Dermis blood vessel endothelial cell (primary cell): ENCODE results near the gene MEIS2. TPM values are rescaled to one million over a fixed set of nuclear protein-coding genes. Genes with fewer than 3 reads are reported as not detected.
A peak's percentile ranks its signal among the peaks of the same experiment; 100 is the strongest.

Experiments
- DNase-seq: peaks from one replicate; pipeline ENCODE4 v3.0.0; 2010
- total RNA-seq: library from RNA; depleted of rRNA; stranded (reverse); fragments of >200 nt; gene quantifications from 2 replicates; pipeline ENCODE4 v1.2.3, GENCODE V29; 2014

The MEIS2 gene
- total RNA-seq, 1 donor from 2014 or later: 13.8 TPM

- no peak for DNase-seq
These were observed 174.5 kb downstream of the MEIS2 start for GRCh38 chr15:36925653-36926426.

GRCh38 chr15:36925049-36925448, 175.3 kb downstream of the MEIS2 start:
- DNase-seq: no peak

GRCh38 chr15:36924034-36924433, 176.3 kb downstream of the MEIS2 start:
- no peak for DNase-seq

- no peak for DNase-seq
These were observed 178.8 kb downstream of the MEIS2 start for GRCh38 chr15:36921484-36922091.

- DNase-seq: peak; percentile 29
These were observed 182.7 kb downstream of the MEIS2 start for GRCh38 chr15:36917411-36918267.

- no peak for DNase-seq
These were observed 185.2 kb downstream of the MEIS2 start for GRCh38 chr15:36914960-36915808.

GRCh38 chr15:36914466-36914865, 185.9 kb downstream of the MEIS2 start:
- no peak for DNase-seq

- DNase-seq: no peak
These were observed 188.0 kb downstream of the MEIS2 start for GRCh38 chr15:36912311-36912712.

- DNase-seq: peak; percentile 37
These were observed 188.9 kb downstream of the MEIS2 start for GRCh38 chr15:36911322-36911944.

GRCh38 chr15:36908991-36909390, 191.4 kb downstream of the MEIS2 start:
- DNase-seq: no peak

GRCh38 chr15:36907295-36907694, 193.1 kb downstream of the MEIS2 start:
- no peak for DNase-seq

- DNase-seq: no peak
These were observed 194.4 kb downstream of the MEIS2 start for GRCh38 chr15:36905908-36906307.

GRCh38 chr15:36904715-36905114, 195.6 kb downstream of the MEIS2 start:
- DNase-seq: no peak

GRCh38 chr15:36903922-36904556, 196.3 kb downstream of the MEIS2 start:
- no peak for DNase-seq

GRCh38 chr15:36903195-36903594, 197.2 kb downstream of the MEIS2 start:
- DNase-seq: no peak

- no peak for DNase-seq
These were observed 199.3 kb downstream of the MEIS2 start for GRCh38 chr15:36901012-36901411.

- DNase-seq: no peak
These were observed 200.7 kb downstream of the MEIS2 start for GRCh38 chr15:36899696-36900095.

- no peak for DNase-seq
These were observed 201.7 kb downstream of the MEIS2 start for GRCh38 chr15:36898536-36899126.

GRCh38 chr15:36897834-36898233, 202.5 kb downstream of the MEIS2 start:
- no peak for DNase-seq

GRCh38 chr15:36896949-36897348, 203.4 kb downstream of the MEIS2 start:
- DNase-seq: no peak

GRCh38 chr15:36894075-36894474, 206.3 kb downstream of the MEIS2 start:
- no peak for DNase-seq
